ENCODE results near the gene CDH13. TPM values are rescaled to one million over a fixed set of nuclear protein-coding genes. Genes with fewer than 3 reads are reported as not detected.

Gene CDH13
- total RNA-seq, 1 donor from 2014 or later: 45.1 TPM

GRCh38 chr16:82643136-82643535 lies 16.4 kb downstream of the CDH13 start:
- DNase-seq (ENCODE audit: low spot score): no peak
- Mint-ChIP-seq H3K36me3 (ENCODE audit: low read depth) (no peaks in the 10 kb centered on the region), H3K4me3 (ENCODE audit: unreplicated experiment) (no peak overlapping the region), H3K4me1 (ENCODE audit: low read depth) (peaks cover 21% of the 10 kb centered on the region), H3K9me3 (ENCODE audit: low read depth) (no peaks in the 10 kb centered on the region), H3K27me3 (ENCODE audit: low read depth) (no peaks in the 10 kb centered on the region), H3K27ac (ENCODE audit: unreplicated experiment) (no peak overlapping the region)
- no peak for TF ChIP-seq CTCF (IDR thresholded peaks at IDR 0.05)

- no peak for TF ChIP-seq CTCF (IDR thresholded peaks at IDR 0.05)
- no peak overlapping the region for H3K27ac Mint-ChIP-seq (ENCODE audit: unreplicated experiment)
- peaks cover 11% of the 10 kb centered on the region for H3K4me1 Mint-ChIP-seq (ENCODE audit: low read depth)
- H3K27me3 Mint-ChIP-seq (ENCODE audit: low read depth): no peaks in the 10 kb centered on the region
- no peaks in the 10 kb centered on the region for H3K9me3 Mint-ChIP-seq (ENCODE audit: low read depth)
- H3K4me3 Mint-ChIP-seq (ENCODE audit: unreplicated experiment): no peak overlapping the region
- no peaks in the 10 kb centered on the region for H3K36me3 Mint-ChIP-seq (ENCODE audit: low read depth)
- no peak for DNase-seq (ENCODE audit: low spot score)
These were observed 17.3 kb downstream of the CDH13 start for GRCh38 chr16:82643936-82644630.

GRCh38 chr16:82646504-82646903 lies 19.7 kb downstream of the CDH13 start:
- Mint-ChIP-seq H3K27ac (ENCODE audit: unreplicated experiment) (no peak overlapping the region), H3K9me3 (ENCODE audit: low read depth) (no peaks in the 10 kb centered on the region), H3K4me1 (ENCODE audit: low read depth) (peaks cover 2% of the 10 kb centered on the region), H3K27me3 (ENCODE audit: low read depth) (no peaks in the 10 kb centered on the region), H3K36me3 (ENCODE audit: low read depth) (no peaks in the 10 kb centered on the region), H3K4me3 (ENCODE audit: unreplicated experiment) (no peak overlapping the region)
- DNase-seq (ENCODE audit: low spot score): no peak
- TF ChIP-seq CTCF (IDR thresholded peaks at IDR 0.05): no peak

- DNase-seq (ENCODE audit: low spot score): no peak
- Mint-ChIP-seq H3K9me3 (ENCODE audit: low read depth) (no peaks in the 10 kb centered on the region), H3K4me1 (ENCODE audit: low read depth) (peaks cover 25% of the 10 kb centered on the region), H3K27me3 (ENCODE audit: low read depth) (no peaks in the 10 kb centered on the region), H3K4me3 (ENCODE audit: unreplicated experiment) (no peak overlapping the region), H3K36me3 (ENCODE audit: low read depth) (no peaks in the 10 kb centered on the region), H3K27ac (ENCODE audit: unreplicated experiment) (no peak overlapping the region)
- TF ChIP-seq CTCF (IDR thresholded peaks at IDR 0.05): no peak
These were observed 23.0 kb downstream of the CDH13 start for GRCh38 chr16:82649766-82650165.

- no peaks in the 10 kb centered on the region for H3K36me3 Mint-ChIP-seq (ENCODE audit: low read depth)
- no peaks in the 10 kb centered on the region for H3K9me3 Mint-ChIP-seq (ENCODE audit: low read depth)
- H3K4me3 Mint-ChIP-seq (ENCODE audit: unreplicated experiment): no peak overlapping the region
- H3K27me3 Mint-ChIP-seq (ENCODE audit: low read depth): no peaks in the 10 kb centered on the region
- no peak for TF ChIP-seq CTCF (IDR thresholded peaks at IDR 0.05)
- H3K4me1 Mint-ChIP-seq (ENCODE audit: low read depth): peaks cover 35% of the 10 kb centered on the region
- DNase-seq (ENCODE audit: low spot score): no peak
- no peak overlapping the region for H3K27ac Mint-ChIP-seq (ENCODE audit: unreplicated experiment)
These were observed 24.0 kb downstream of the CDH13 start for GRCh38 chr16:82650804-82651203.
